ENCODE data around the gene MTF1.

MTF1 gene

DNA sequence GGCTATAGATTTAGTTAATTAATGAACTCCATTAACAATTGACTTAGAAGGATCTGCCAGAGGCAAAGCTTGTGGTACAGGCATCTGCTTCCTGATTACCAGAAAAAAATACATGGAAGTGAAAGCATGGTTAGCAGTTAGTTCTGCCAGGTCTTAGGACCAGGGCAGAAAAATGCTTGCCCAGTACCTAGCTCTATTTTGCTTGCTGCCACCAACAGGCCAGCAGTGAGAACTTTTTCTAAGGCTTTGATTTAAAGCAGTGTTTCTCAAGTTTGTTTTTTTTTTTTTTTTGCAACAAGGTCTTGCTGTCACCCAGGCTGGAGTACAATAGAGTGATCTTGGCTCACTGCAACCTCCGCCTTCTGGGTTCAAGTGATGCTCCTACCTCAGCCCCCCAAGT, 16.4 kb upstream of the MTF1 start:
- ChIA-PET CTCF (interaction anchor here (0.9 kb wide), 1 partner anchor 14 kb away, joined by 4 read pairs; no protein-coding TSS in a partner anchor), POLR2A (no interaction called here)
- peak; percentile 16 for DNase-seq (ENCODE audit: extremely low spot score)
- TF ChIP-seq SUZ12 (IDR thresholded peaks at IDR 0.05) (no peak), ARNT (IDR thresholded peaks at IDR 0.05) (no peak), ZNF384 (IDR thresholded peaks at IDR 0.05) (peak; percentile 29; the same call in 1 of the 2 replicates)

DNA sequence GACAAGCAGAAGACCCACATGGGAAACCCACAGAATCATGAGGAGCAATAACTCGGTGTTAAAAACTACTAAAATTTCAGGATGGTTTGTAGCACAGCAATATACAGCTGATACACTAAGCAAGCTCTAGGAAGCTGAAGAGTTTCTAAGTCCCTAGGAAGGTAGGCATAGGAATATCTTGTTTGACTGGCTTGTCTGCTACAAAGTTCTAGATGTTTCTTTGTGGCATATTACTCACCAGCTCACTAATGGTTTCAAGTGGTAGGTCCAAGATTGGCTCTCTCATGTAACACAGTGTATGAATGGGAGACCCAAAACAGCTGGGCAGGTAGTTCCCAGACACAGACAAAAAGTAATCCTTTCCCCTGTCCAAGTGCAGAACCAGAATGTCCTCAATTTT, 13.3 kb upstream of the MTF1 start:
- TF ChIP-seq SP1 (IDR thresholded peaks at IDR 0.05) (no peak), CTBP1 (IDR thresholded peaks at IDR 0.05; ENCODE audit: borderline replicate concordance) (no peak), FOXK2 (IDR thresholded peaks at IDR 0.05) (no peak), SUZ12 (IDR thresholded peaks at IDR 0.05) (no peak), HDGF (IDR thresholded peaks at IDR 0.05; ENCODE audit: borderline replicate concordance) (no peak), BHLHE40 (IDR thresholded peaks at IDR 0.05; ENCODE audit: borderline replicate concordance) (no peak), PKNOX1 (IDR thresholded peaks at IDR 0.05) (no peak), TARDBP (IDR thresholded peaks at IDR 0.05) (no peak), L3MBTL2 (conservative IDR thresholded peaks at IDR 0.05) (no peak)
- DNase-seq (ENCODE audit: extremely low spot score), result no peak
- POLR2A ChIA-PET, result interaction anchor here (0.9 to 1.0 kb wide), 2 partner anchors 13 to 103 kb away, joined by 3 read pairs; partner anchors contain the start of gene MTF1
- CTCF ChIA-PET, result interaction anchor here (3.1 kb wide), 1 partner anchor 13 kb away, joined by 8 read pairs; the partner anchor contains the start of gene MTF1

DNA sequence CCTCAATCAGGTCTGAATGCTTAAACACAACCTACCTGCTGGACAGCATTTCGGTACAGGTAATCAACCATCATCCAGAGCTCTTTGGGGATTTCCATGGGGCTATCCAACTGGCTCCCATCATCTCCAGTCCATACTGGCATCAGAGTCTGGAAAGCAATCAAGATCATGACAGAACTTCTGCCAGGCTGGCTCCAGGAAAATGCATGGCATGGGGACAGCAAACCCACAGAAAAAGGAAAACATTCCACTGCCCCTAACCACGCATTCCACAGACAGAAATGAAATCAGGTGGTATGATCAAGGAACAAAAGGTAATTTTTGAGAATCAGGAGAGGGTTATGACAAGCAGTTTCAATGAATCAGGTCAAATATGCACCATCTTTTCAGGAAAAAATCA, 9.1 kb upstream of the MTF1 start:
- TF ChIP-seq TARDBP (IDR thresholded peaks at IDR 0.05) (no peak), FOXK2 (IDR thresholded peaks at IDR 0.05) (no peak), SUZ12 (IDR thresholded peaks at IDR 0.05) (no peak), NFRKB (IDR thresholded peaks at IDR 0.05) (no peak), ELF4 (IDR thresholded peaks at IDR 0.05) (no peak), CTBP1 (IDR thresholded peaks at IDR 0.05; ENCODE audit: borderline replicate concordance) (no peak), ZNF384 (IDR thresholded peaks at IDR 0.05) (no peak), ARNT (IDR thresholded peaks at IDR 0.05) (no peak), FOXM1 (IDR thresholded peaks at IDR 0.05; ENCODE audit: borderline replicate concordance) (no peak), PKNOX1 (IDR thresholded peaks at IDR 0.05) (no peak), HDGF (IDR thresholded peaks at IDR 0.05; ENCODE audit: borderline replicate concordance) (no peak), L3MBTL2 (conservative IDR thresholded peaks at IDR 0.05) (no peak), FOXA1 (IDR thresholded peaks at IDR 0.05) (no peak), SP1 (IDR thresholded peaks at IDR 0.05) (no peak), LEF1 (IDR thresholded peaks at IDR 0.05; ENCODE audit: borderline replicate concordance) (no peak), BHLHE40 (IDR thresholded peaks at IDR 0.05; ENCODE audit: borderline replicate concordance) (no peak)
- ChIA-PET CTCF (interaction anchor here (1.0 kb wide), 1 partner anchor 9 kb away, joined by 3 read pairs; no protein-coding TSS in a partner anchor), POLR2A (no interaction called here)

GRCh38 chr1:37867784-37868183, 8.4 kb upstream of the MTF1 start:
- ChIA-PET POLR2A (no interaction called here), CTCF (no interaction called here)
- TF ChIP-seq BHLHE40 (IDR thresholded peaks at IDR 0.05; ENCODE audit: borderline replicate concordance) (no peak), CTBP1 (IDR thresholded peaks at IDR 0.05; ENCODE audit: borderline replicate concordance) (no peak), LEF1 (IDR thresholded peaks at IDR 0.05; ENCODE audit: borderline replicate concordance) (no peak), NFRKB (IDR thresholded peaks at IDR 0.05) (no peak), L3MBTL2 (conservative IDR thresholded peaks at IDR 0.05) (no peak), HDGF (IDR thresholded peaks at IDR 0.05; ENCODE audit: borderline replicate concordance) (no peak), FOXK2 (IDR thresholded peaks at IDR 0.05) (no peak), ZNF384 (IDR thresholded peaks at IDR 0.05) (no peak), PKNOX1 (IDR thresholded peaks at IDR 0.05) (no peak), FOXA1 (IDR thresholded peaks at IDR 0.05) (no peak), ELF4 (IDR thresholded peaks at IDR 0.05) (no peak), ARNT (IDR thresholded peaks at IDR 0.05) (no peak), SP1 (IDR thresholded peaks at IDR 0.05) (no peak), SUZ12 (IDR thresholded peaks at IDR 0.05) (no peak), TARDBP (IDR thresholded peaks at IDR 0.05) (no peak)
- DNase-seq (ENCODE audit: extremely low spot score), result peak; percentile 13

More for the DNA sequence above, 9.1 kb upstream of the MTF1 start:
- DNase-seq (ENCODE audit: extremely low spot score), result no peak

- POLR2A ChIA-PET, result no interaction called here
- CTCF ChIA-PET, result no interaction called here
- TF ChIP-seq CTBP1 (IDR thresholded peaks at IDR 0.05; ENCODE audit: borderline replicate concordance), result no peak
- no peak for TF ChIP-seq PKNOX1 (IDR thresholded peaks at IDR 0.05)
- TF ChIP-seq SUZ12 (IDR thresholded peaks at IDR 0.05), result no peak
- no peak for TF ChIP-seq ZNF384 (IDR thresholded peaks at IDR 0.05)
- TF ChIP-seq SP1 (IDR thresholded peaks at IDR 0.05), result no peak
- no peak for TF ChIP-seq LEF1 (IDR thresholded peaks at IDR 0.05; ENCODE audit: borderline replicate concordance)
- TF ChIP-seq NFRKB (IDR thresholded peaks at IDR 0.05), result no peak
- no peak for TF ChIP-seq ELF4 (IDR thresholded peaks at IDR 0.05)
- TF ChIP-seq FOXA1 (IDR thresholded peaks at IDR 0.05), result no peak
- TF ChIP-seq L3MBTL2 (conservative IDR thresholded peaks at IDR 0.05), result no peak
- TF ChIP-seq TARDBP (IDR thresholded peaks at IDR 0.05), result no peak
- TF ChIP-seq HDGF (IDR thresholded peaks at IDR 0.05; ENCODE audit: borderline replicate concordance), result no peak
- no peak for TF ChIP-seq FOXK2 (IDR thresholded peaks at IDR 0.05)
- TF ChIP-seq ARNT (IDR thresholded peaks at IDR 0.05), result no peak
- TF ChIP-seq FOXM1 (IDR thresholded peaks at IDR 0.05; ENCODE audit: borderline replicate concordance), result no peak
- no peak for TF ChIP-seq BHLHE40 (IDR thresholded peaks at IDR 0.05; ENCODE audit: borderline replicate concordance)
- no peak for DNase-seq (ENCODE audit: extremely low spot score)
Observed at GRCh38 chr1:37866491-37866890, 7.1 kb upstream of the MTF1 start.

Measured in HEK293T (cell line).